ENCODE results near the gene RNF11.

RNF11 gene

DNA sequence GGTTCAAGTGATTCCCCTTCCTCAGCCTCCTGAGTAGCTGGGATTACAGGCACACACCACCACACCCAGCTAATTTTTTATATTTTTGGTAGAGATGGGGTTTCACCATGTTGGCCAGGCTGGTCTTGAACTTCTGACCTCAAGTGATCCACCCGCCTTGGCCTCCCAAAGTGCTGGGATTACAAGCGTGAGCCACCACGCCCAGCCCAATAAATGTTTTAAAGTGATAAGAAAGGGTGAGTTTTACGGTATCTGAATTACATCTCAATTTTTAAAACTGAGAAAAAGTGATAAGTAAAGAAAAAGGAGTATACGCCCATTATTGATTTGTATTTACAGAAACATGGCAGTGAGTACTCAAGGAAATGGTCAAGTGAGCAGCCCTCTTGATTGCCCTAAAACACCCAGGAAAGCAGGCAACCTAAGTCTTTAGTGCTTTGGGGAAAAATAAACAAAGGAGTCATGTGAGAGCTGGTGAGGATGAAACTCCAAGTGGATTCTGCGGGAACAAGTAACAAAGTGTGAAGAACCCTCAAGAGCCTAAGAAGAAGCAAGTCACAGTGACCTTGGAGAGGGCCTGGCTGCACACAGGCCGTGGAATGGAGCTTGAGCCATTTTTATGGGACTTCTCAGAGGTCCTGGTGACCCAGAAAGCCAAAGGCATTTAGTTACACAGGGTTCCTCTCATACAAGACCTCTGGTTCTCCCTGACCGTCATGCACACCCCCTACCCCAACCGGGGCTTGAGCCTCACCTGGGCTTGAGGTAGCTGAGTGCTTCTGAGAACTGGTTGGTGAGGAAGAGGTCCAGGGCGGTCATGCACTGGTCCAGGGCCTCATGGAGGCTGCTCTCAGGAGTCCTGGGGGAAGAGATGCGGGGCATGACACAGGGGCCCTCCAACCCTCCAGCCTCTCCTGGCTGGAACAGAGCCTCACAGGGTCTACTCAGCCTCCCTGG lies 85.2 kb downstream of the RNF11 start:
- no peak for DNase-seq

DNA sequence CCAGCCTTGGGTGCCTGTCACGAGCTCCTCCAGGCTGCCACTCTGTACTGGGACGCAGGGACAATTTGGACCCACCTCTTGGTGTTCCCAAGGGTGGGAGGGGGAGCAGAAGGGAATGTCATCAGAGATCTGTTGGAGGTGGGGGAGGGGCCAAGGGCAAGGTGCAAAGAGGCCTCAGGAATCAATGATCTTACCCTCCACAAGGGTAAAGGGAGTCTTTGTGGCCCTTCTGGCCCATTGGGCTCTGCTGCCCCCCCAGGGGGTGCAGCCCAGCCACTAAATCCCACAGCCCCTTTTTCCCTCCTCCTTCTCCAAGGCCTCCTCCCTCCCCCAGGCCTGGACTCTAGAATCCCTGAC lies 85.8 kb downstream of the RNF11 start:
- no peak for DNase-seq

DNA sequence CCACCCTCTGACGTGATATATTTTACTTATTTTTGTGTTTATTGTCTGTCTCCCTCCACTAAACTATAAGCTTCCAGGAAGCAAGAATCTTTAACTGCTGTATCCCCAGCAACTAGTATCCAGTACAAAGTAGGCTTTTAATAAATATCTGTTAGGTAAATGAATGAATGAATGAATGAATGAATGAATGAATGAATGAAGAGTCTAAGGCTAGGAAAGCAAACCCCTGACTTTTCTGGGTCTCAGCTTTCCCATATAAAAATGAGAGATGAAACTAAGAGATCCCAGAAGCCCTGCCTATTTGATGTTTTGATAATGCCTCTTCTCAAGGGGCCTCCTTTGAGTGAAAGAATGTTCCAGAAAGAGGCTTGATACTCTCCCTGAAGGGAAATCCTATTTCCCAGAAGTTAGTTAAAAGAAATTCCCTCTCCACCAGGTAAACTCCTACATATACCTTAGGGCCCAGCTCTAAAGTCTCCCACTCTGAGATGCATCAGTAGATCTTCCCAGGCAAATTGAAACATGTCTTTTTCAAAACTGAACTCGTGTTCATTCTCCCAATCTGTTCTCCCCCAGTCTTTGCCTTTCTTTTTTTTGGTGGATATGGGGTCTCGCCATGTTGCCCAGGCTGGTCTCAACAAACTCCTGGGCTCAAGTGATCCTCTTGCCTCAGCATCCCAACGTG lies 86.5 kb downstream of the RNF11 start:
- DNase-seq, result no peak

Data from NCI-H2171 (cell line).